LNCaP clone FGC (cell line): ENCODE measurements around the gene L1CAM.

ENCODE experiments used
- DNase-seq: peaks from one replicate; pipeline ENCODE4 v3.0.0-alpha.2; 2011; ENCODE audit warnings: low read depth
- H3K4me3 ChIP-seq: 2 replicates; pipeline ENCODE4 v1.5.1; 2011; ENCODE audit warnings: mild to moderate bottlenecking, low read depth, low read length, control low read depth
- CTCF ChIP-seq: IDR thresholded peaks from 2 replicates; pipeline ENCODE4 v1.5.1; 2012; ENCODE audit warnings: mild to moderate bottlenecking; ENCODE audit not compliant: control insufficient read depth, insufficient read depth; ENCODE audit errors: extremely low read depth

Gene L1CAM

DNA sequence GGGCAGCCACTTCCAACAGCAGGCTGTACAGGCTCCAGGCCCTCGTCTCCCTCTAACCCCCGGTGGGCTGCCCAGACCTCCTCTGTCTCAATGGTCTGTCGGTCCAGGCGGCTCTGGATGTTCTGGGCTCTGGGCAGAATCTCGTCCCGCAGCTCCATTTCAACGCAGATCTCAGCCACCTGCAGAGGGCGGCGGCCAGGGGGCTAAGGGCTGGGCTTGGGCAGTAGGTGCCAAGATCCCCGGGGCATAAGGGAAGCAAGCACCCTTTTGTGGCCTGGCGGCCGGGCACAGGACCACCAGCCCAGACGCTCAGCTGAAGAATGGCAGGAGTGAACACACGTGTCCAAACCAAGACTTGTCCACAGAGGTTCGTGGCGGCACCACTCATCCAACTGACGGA is 27.7 kb upstream of the L1CAM start:
- no peak for TF ChIP-seq CTCF
- DNase-seq, result no peak

DNA sequence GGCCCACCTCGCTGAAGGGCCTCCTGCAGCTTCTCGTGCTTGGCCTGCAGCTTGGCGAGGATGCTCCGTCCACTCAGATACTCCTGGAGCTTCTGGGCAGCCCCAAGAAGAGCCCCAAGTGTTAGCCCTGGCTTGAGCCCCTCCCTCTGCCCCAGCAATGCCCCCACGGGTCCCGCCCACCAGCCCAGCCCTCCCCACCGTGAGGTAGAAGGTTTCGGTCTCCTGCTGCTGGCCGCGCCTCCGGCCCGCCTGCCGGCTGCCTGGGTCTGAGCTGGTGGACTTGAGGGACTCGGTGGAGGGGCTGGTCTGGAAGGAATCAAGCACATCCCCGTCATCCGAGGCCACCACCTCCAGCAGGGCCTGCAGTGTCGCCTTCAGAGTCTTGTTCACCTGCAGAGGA is 27.2 kb upstream of the L1CAM start:
- no peak for TF ChIP-seq CTCF
- DNase-seq, result no peak

More for the DNA sequence above, 27.7 kb upstream of the L1CAM start:
- no peak overlapping the region for H3K4me3 ChIP-seq

DNA sequence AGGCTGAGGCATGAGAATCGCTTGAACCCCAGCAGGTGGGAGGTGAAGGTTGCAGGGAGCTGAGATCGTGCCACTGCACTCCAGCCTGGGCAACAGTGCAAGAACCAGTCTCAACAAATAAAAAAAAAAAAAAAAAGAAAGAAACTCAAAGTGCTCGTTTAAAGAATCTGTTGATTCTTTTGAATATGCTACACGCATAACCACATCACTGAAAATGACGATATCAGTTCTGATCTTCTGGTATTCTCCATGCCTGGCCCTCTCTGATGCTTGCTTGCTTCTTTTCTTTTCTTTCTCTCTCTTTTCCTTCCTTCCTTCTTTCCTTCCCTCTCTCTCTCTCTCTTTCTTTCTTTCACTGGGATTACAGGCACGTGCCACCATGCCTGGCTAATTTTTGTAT is 25.8 kb upstream of the L1CAM start:
- no peak for TF ChIP-seq CTCF
- no peak overlapping the region for H3K4me3 ChIP-seq
- no peak for DNase-seq

More for the DNA sequence above, 27.2 kb upstream of the L1CAM start:
- H3K4me3 ChIP-seq, result no peak overlapping the region

DNA sequence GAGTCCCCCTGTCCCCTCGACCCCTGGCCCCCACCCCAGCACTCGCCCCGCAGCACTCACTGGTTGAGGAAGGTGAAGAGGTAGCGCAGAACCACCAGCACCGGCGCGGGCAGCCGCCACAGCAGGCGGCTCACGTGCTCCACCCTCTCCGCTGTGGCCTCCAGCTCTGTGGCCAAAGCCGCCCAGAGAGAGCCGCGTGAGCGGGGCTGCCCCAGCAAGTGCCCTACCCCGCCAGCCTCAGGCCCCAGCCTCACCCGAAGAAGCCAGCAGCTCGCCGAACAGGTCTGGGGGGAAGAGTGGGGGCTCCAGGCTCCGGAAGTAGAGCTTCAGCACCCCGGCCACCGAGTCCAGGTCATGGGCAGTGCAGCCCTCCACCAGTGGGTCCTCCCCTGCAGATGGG is 24.5 kb upstream of the L1CAM start:
- no peak for TF ChIP-seq CTCF
- no peak overlapping the region for H3K4me3 ChIP-seq
- DNase-seq, result no peak

- no peak overlapping the region for H3K4me3 ChIP-seq
- no peak for DNase-seq
- TF ChIP-seq CTCF, result no peak
Measured at GRCh38 chrX:153909980-153910360, 24.0 kb upstream of the L1CAM start.

DNA sequence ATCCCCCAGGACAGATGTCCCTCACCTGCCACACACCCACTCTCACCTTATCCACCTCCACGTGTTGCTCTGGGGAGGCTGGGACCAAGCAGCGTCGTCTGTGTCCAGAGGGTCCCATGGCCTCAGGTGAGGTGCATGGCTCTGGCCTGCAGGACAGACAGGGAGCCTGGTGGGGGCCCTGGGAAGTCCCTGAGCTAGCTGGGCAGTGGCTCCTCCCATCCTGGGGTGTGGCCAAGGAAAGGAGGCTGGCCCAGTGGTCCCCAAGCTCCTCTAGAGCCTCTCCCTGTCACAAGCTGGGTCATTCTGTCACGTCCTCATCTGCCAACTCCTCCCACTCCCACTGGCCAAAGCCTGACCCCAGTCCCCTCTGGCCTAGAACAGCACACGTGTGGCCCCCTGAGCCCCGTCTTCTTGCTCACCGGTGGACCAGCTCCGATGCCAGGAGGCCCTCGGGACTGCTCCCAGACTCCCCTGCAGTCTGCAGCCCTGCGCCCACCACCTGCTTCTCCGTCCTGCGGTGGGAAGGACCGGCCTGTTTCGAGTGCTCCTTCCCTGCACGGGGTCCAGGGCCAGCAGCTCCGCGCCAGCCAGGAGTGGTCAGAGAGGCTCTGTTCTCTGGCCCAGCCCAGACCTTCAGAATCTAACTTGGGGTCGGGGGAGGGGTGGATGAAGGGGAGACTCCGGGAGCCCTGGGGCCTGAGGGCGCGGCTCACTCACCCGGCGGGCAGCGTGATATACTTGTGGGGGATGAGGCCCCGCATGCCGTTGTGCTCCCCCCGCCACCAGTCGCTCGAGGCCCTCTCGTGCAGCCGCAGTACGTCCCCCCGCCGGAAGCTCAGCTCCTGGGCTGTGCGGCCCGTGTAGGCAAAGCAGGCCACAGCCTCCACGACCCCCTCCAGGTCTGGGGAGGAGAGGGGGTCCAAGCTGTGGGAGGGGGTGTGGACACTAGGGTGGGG is 23.3 kb upstream of the L1CAM start:
- no peak overlapping the region for H3K4me3 ChIP-seq
- no peak for DNase-seq
- TF ChIP-seq CTCF, result no peak
